ENCODE measurements around the gene PSME2.

GRCh38 chr14:24115422-24116127 lies 30.8 kb downstream of the PSME2 start:
- TF ChIP-seq CTCF (IDR thresholded peaks at IDR 0.05): no peak
- TF ChIP-seq ZFX (IDR thresholded peaks at IDR 0.05; ENCODE audit: borderline replicate concordance): no peak

All from 22Rv1 (cell line).